HEK293 (cell line): ENCODE data around the gene TOM1L2.

ENCODE experiments used
- GLI4 ChIP-seq: fragments of 450-650 bp; formaldehyde crosslinking; IDR thresholded peaks from 2 replicates; pipeline ENCODE4 v1.5.1; 2016; ENCODE audit warnings: missing biosample characterization, missing genetic modification characterization
- MYNN ChIP-seq: fragments of 450-650 bp; formaldehyde crosslinking; IDR thresholded peaks from 2 replicates; pipeline ENCODE4 v1.5.1; 2016; ENCODE audit warnings: missing biosample characterization, missing genetic modification characterization, borderline replicate concordance
- ZBTB17 ChIP-seq: fragments of 450-650 bp; formaldehyde crosslinking; IDR thresholded peaks from 2 replicates; pipeline ENCODE4 v1.5.1; 2016; ENCODE audit warnings: missing biosample characterization, missing genetic modification characterization
- ZBTB20 ChIP-seq: fragments of 450-650 bp; formaldehyde crosslinking; IDR thresholded peaks from 2 replicates; pipeline ENCODE4 v1.5.1; 2016; ENCODE audit warnings: missing biosample characterization, missing genetic modification characterization
- ZNF169 ChIP-seq: fragments of 450-650 bp; formaldehyde crosslinking; IDR thresholded peaks from 2 replicates; pipeline ENCODE4 v1.5.1; 2016; ENCODE audit warnings: missing biosample characterization, missing genetic modification characterization
- ZNF221 ChIP-seq: fragments of 450-650 bp; formaldehyde crosslinking; IDR thresholded peaks from 2 replicates; pipeline ENCODE4 v1.5.1; 2017; ENCODE audit warnings: missing biosample characterization, missing genetic modification characterization, borderline replicate concordance
- ZNF239 ChIP-seq: fragments of 450-650 bp; formaldehyde crosslinking; IDR thresholded peaks from 2 replicates; pipeline ENCODE4 v1.5.1; 2016; ENCODE audit warnings: missing biosample characterization, missing genetic modification characterization
- ZNF302 ChIP-seq: fragments of 450-650 bp; formaldehyde crosslinking; IDR thresholded peaks from 2 replicates; pipeline ENCODE4 v1.5.1; 2016; ENCODE audit warnings: missing biosample characterization, missing genetic modification characterization, low read depth
- ZNF311 ChIP-seq: fragments of 450-650 bp; formaldehyde crosslinking; IDR thresholded peaks from 2 replicates; pipeline ENCODE4 v1.5.1; 2017; ENCODE audit warnings: missing biosample characterization, missing genetic modification characterization, borderline replicate concordance
- ZNF324 ChIP-seq: fragments of 450-650 bp; formaldehyde crosslinking; IDR thresholded peaks from 2 replicates; pipeline ENCODE4 v1.5.1; 2016; ENCODE audit warnings: missing biosample characterization, missing genetic modification characterization
- ZNF354C ChIP-seq: fragments of 450-650 bp; formaldehyde crosslinking; IDR thresholded peaks from 2 replicates; pipeline ENCODE4 v1.5.1; 2016; ENCODE audit warnings: missing biosample characterization, missing genetic modification characterization, low read depth, borderline replicate concordance
- ZNF391 ChIP-seq: fragments of 450-650 bp; formaldehyde crosslinking; IDR thresholded peaks from 2 replicates; pipeline ENCODE4 v1.5.1; 2016; ENCODE audit warnings: low read depth, missing biosample characterization, missing genetic modification characterization, borderline replicate concordance
- ZNF404 ChIP-seq: fragments of 450-650 bp; formaldehyde crosslinking; IDR thresholded peaks from 2 replicates; pipeline ENCODE4 v1.5.1; 2017; ENCODE audit warnings: missing biosample characterization, missing genetic modification characterization
- ZNF426 ChIP-seq: fragments of 450-650 bp; formaldehyde crosslinking; IDR thresholded peaks from 2 replicates; pipeline ENCODE4 v1.5.1; 2017; ENCODE audit warnings: missing biosample characterization, missing genetic modification characterization, mild to moderate bottlenecking, inconsistent platforms, moderate library complexity
- ZNF433 ChIP-seq: fragments of 450-650 bp; formaldehyde crosslinking; IDR thresholded peaks from 2 replicates; pipeline ENCODE4 v1.5.1; 2016; ENCODE audit warnings: missing biosample characterization, missing genetic modification characterization, low read depth
- ZNF473 ChIP-seq: fragments of 450-650 bp; formaldehyde crosslinking; IDR thresholded peaks from 2 replicates; pipeline ENCODE4 v1.5.1; 2017; ENCODE audit warnings: missing biosample characterization, missing genetic modification characterization
- ZNF510 ChIP-seq: fragments of 450-650 bp; formaldehyde crosslinking; IDR thresholded peaks from 2 replicates; pipeline ENCODE4 v1.5.1; 2018; ENCODE audit warnings: mild to moderate bottlenecking, missing genetic modification characterization, missing biosample characterization; ENCODE audit not compliant: insufficient replicate concordance
- ZNF529 ChIP-seq: fragments of 450-650 bp; formaldehyde crosslinking; IDR thresholded peaks from 2 replicates; pipeline ENCODE4 v1.5.1; 2017; ENCODE audit warnings: missing genetic modification characterization, missing biosample characterization; ENCODE audit not compliant: insufficient replicate concordance
- ZNF558 ChIP-seq: fragments of 450-650 bp; formaldehyde crosslinking; IDR thresholded peaks from 2 replicates; pipeline ENCODE4 v1.5.1; 2016; ENCODE audit warnings: missing biosample characterization, missing genetic modification characterization
- ZNF621 ChIP-seq: fragments of 450-650 bp; formaldehyde crosslinking; IDR thresholded peaks from 2 replicates; pipeline ENCODE4 v1.5.1; 2017; ENCODE audit warnings: missing biosample characterization, missing genetic modification characterization
- ZNF626 ChIP-seq: fragments of 450-650 bp; sonication (Bioruptor Pico); formaldehyde crosslinking; IDR thresholded peaks from 2 replicates; pipeline ENCODE4 v1.5.1; 2018; ENCODE audit warnings: missing biosample characterization, missing genetic modification characterization, inconsistent platforms
- ZNF664 ChIP-seq: fragments of 450-650 bp; formaldehyde crosslinking; IDR thresholded peaks from 2 replicates; pipeline ENCODE4 v1.5.1; 2016; ENCODE audit warnings: missing biosample characterization, missing genetic modification characterization
- ZNF747 ChIP-seq: fragments of 450-650 bp; formaldehyde crosslinking; IDR thresholded peaks from 2 replicates; pipeline ENCODE4 v1.5.1; 2016; ENCODE audit warnings: missing biosample characterization, missing genetic modification characterization
- ZSCAN30 ChIP-seq: fragments of 450-650 bp; IDR thresholded peaks from 2 replicates; pipeline ENCODE4 v1.5.1; 2018; ENCODE audit warnings: missing biosample characterization, mild to moderate bottlenecking, missing genetic modification characterization, moderate library complexity
- TF ChIP-seq, protein P1 (sequence below): fragments of 450-650 bp; formaldehyde crosslinking; IDR thresholded peaks from 2 replicates; pipeline ENCODE4 v1.5.1; 2016; ENCODE audit warnings: missing biosample characterization, missing genetic modification characterization
- TF ChIP-seq, protein P2 (sequence below): IDR thresholded peaks from 2 replicates; pipeline ENCODE4 v1.6.1; 2011; ENCODE audit warnings: mild to moderate bottlenecking, low read depth, low read length, borderline replicate concordance
- TF ChIP-seq, protein P3 (sequence below): fragments of 450-650 bp; formaldehyde crosslinking; IDR thresholded peaks from 2 replicates; pipeline ENCODE4 v1.5.1; 2016; ENCODE audit warnings: missing biosample characterization, missing genetic modification characterization
- TF ChIP-seq, protein P4 (sequence below): fragments of 450-650 bp; formaldehyde crosslinking; IDR thresholded peaks from 2 replicates; pipeline ENCODE4 v1.5.1; 2016; ENCODE audit warnings: missing biosample characterization, missing genetic modification characterization
- TF ChIP-seq, protein P5 (sequence below): fragments of 450-650 bp; formaldehyde crosslinking; IDR thresholded peaks from 2 replicates; pipeline ENCODE4 v1.5.1; 2016; ENCODE audit warnings: missing biosample characterization, missing genetic modification characterization
- TF ChIP-seq, protein P6 (sequence below): fragments of 450-650 bp; formaldehyde crosslinking; IDR thresholded peaks from 2 replicates; pipeline ENCODE4 v1.5.1; 2016; ENCODE audit warnings: missing biosample characterization, missing genetic modification characterization

The TOM1L2 gene

DNA sequence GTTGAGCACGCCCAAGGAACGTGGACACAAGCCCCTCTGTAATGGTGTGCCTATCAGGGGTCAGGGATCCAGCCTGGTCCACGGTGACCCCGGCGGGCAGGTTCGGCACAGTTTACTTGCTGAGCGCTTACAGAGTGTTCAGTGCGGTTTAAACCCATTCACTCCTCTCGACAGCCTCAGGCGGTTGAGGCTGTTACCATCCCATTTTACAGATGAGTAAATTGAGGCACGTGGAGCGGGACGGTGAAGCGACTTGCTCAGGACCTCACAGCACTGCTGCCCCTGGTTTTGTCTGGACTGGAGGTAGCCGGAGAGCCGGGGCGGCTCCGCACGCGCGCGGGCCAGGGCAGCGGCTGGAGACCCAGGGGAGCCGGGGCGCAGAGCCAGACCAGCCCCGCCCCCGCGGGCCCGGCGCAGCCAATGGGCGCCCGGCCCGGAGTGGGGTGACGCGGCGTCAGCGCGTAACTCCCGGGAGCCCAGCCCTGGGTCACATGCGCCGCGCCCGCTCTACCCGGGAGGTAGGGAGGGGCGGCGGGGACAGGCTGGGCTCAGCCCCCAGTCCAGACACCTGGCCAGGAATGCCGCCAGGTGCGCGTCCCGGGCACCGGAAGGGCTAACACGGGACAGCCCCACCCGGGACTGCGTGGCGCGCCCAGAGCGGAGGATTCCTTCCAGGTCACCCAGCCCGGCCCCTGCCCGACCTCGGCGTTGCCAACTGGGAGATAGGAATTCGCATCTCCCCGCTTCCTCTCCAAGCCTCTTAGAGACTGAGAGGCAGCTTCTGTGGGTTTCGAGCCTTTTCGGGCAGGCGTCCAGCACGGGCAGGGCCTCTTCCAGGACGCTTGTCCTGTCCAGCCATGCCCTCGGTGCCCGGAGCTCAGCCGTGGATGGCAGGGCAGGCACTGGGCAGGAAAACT, 132.2 kb downstream of the TOM1L2 start (continued):
- TF ChIP-seq ZNF354C (tag by site-specific recombination) (no peak), ZNF404 (tag by site-specific recombination) (no peak), ZBTB17 (peak; percentile 58; the same call in 1 of the 2 replicates), ZNF324 (tag by site-specific recombination) (peak; percentile 74; the same call in 1 of the 2 replicates), ZNF302 (no peak), ZNF558 (no peak), ZNF391 (tag by site-specific recombination) (peak; percentile 77; the same call in 1 of the 2 replicates), ZNF311 (tag by site-specific recombination) (no peak), GLI4 (tag by site-specific recombination) (no peak), ZNF747 (no peak), ZNF433 (tag by site-specific recombination) (no peak), ZSCAN30 (tag by site-specific recombination) (peak; percentile 61), ZNF426 (no peak), ZNF221 (tag by site-specific recombination) (no peak), ZNF626 (tag by site-specific recombination) (no peak), ZNF169 (tag by site-specific recombination) (no peak), ZNF239 (tag by site-specific recombination) (peak; percentile 67; the same call in 1 of the 2 replicates), ZNF529 (tag by site-specific recombination) (no peak), ZNF664 (tag by site-specific recombination) (no peak), ZBTB20 (peak; percentile 88), ZNF510 (tag by site-specific recombination) (no peak), ZNF473 (tag by site-specific recombination) (no peak), ZNF621 (no peak), MYNN (no peak)
- TF ChIP-seq, protein P1, sequence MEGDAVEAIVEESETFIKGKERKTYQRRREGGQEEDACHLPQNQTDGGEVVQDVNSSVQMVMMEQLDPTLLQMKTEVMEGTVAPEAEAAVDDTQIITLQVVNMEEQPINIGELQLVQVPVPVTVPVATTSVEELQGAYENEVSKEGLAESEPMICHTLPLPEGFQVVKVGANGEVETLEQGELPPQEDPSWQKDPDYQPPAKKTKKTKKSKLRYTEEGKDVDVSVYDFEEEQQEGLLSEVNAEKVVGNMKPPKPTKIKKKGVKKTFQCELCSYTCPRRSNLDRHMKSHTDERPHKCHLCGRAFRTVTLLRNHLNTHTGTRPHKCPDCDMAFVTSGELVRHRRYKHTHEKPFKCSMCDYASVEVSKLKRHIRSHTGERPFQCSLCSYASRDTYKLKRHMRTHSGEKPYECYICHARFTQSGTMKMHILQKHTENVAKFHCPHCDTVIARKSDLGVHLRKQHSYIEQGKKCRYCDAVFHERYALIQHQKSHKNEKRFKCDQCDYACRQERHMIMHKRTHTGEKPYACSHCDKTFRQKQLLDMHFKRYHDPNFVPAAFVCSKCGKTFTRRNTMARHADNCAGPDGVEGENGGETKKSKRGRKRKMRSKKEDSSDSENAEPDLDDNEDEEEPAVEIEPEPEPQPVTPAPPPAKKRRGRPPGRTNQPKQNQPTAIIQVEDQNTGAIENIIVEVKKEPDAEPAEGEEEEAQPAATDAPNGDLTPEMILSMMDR (tag by site-specific recombination): no peak
- TF ChIP-seq, protein P2, sequence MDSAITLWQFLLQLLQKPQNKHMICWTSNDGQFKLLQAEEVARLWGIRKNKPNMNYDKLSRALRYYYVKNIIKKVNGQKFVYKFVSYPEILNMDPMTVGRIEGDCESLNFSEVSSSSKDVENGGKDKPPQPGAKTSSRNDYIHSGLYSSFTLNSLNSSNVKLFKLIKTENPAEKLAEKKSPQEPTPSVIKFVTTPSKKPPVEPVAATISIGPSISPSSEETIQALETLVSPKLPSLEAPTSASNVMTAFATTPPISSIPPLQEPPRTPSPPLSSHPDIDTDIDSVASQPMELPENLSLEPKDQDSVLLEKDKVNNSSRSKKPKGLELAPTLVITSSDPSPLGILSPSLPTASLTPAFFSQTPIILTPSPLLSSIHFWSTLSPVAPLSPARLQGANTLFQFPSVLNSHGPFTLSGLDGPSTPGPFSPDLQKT: no peak
- TF ChIP-seq, protein P3, sequence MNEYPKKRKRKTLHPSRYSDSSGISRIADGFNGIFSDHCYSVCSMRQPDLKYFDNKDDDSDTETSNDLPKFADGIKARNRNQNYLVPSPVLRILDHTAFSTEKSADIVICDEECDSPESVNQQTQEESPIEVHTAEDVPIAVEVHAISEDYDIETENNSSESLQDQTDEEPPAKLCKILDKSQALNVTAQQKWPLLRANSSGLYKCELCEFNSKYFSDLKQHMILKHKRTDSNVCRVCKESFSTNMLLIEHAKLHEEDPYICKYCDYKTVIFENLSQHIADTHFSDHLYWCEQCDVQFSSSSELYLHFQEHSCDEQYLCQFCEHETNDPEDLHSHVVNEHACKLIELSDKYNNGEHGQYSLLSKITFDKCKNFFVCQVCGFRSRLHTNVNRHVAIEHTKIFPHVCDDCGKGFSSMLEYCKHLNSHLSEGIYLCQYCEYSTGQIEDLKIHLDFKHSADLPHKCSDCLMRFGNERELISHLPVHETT (tag by site-specific recombination): 0 out of 2 replicates have a peak, but pooled peaks have one; percentile 17
- TF ChIP-seq, protein P4, sequence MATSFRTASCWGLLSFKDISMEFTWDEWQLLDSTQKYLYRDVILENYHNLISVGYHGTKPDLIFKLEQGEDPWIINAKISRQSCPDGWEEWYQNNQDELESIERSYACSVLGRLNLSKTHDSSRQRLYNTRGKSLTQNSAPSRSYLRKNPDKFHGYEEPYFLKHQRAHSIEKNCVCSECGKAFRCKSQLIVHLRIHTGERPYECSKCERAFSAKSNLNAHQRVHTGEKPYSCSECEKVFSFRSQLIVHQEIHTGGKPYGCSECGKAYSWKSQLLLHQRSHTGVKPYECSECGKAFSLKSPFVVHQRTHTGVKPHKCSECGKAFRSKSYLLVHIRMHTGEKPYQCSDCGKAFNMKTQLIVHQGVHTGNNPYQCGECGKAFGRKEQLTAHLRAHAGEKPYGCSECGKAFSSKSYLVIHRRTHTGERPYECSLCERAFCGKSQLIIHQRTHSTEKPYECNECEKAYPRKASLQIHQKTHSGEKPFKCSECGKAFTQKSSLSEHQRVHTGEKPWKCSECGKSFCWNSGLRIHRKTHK (tag by site-specific recombination): no peak
- TF ChIP-seq, protein P5, sequence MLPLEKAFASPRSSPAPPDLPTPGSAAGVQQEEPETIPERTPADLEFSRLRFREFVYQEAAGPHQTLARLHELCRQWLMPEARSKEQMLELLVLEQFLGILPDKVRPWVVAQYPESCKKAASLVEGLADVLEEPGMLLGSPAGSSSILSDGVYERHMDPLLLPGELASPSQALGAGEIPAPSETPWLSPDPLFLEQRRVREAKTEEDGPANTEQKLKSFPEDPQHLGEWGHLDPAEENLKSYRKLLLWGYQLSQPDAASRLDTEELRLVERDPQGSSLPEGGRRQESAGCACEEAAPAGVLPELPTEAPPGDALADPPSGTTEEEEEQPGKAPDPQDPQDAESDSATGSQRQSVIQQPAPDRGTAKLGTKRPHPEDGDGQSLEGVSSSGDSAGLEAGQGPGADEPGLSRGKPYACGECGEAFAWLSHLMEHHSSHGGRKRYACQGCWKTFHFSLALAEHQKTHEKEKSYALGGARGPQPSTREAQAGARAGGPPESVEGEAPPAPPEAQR (tag by site-specific recombination): no peak
- TF ChIP-seq, protein P6, sequence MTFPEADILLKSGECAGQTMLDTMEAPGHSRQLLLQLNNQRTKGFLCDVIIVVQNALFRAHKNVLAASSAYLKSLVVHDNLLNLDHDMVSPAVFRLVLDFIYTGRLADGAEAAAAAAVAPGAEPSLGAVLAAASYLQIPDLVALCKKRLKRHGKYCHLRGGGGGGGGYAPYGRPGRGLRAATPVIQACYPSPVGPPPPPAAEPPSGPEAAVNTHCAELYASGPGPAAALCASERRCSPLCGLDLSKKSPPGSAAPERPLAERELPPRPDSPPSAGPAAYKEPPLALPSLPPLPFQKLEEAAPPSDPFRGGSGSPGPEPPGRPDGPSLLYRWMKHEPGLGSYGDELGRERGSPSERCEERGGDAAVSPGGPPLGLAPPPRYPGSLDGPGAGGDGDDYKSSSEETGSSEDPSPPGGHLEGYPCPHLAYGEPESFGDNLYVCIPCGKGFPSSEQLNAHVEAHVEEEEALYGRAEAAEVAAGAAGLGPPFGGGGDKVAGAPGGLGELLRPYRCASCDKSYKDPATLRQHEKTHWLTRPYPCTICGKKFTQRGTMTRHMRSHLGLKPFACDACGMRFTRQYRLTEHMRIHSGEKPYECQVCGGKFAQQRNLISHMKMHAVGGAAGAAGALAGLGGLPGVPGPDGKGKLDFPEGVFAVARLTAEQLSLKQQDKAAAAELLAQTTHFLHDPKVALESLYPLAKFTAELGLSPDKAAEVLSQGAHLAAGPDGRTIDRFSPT (tag by site-specific recombination): peak; percentile 91
